K562 (cell line): ENCODE results near the gene ELP5. TPM values are rescaled to one million over a fixed set of nuclear protein-coding genes. Genes with fewer than 3 reads are reported as not detected.

Experiments used
- BHLHE40 ChIP-seq: IDR thresholded peaks from 2 replicates; pipeline ENCODE4 v1.6.1; 2011; ENCODE audit warnings: low read length, improper control_type of control experiment
- DEAF1 ChIP-seq: fragments of 450-650 bp; formaldehyde crosslinking; IDR thresholded peaks from 2 replicates; pipeline ENCODE4 v1.4.0; 2020; ENCODE audit warnings: mild to moderate bottlenecking, moderate library complexity
- ELF2 ChIP-seq: fragments of 250-450 bp; sonication (Bioruptor Pico); IDR thresholded peaks from 2 replicates; pipeline ENCODE4 v1.5.0; 2021; ENCODE audit warnings: mild to moderate bottlenecking
- KDM1A ChIP-seq, 2 experiments: fragments of 450-650 bp; IDR thresholded peaks; 2 replicates each; pipeline ENCODE4 v1.6.1; 2016; ENCODE audit warnings: mild to moderate bottlenecking in 2 of 2
- MAFG ChIP-seq: fragments of 450-650 bp; conservative IDR thresholded peaks from 2 replicates; pipeline ENCODE4 v1.6.1; 2016; ENCODE audit warnings: missing genetic modification characterization, missing compliant biosample characterization
- NR0B1 ChIP-seq: fragments of 450-650 bp; IDR thresholded peaks from one replicate; pipeline ENCODE4 v1.6.1; 2018; ENCODE audit warnings: mild to moderate bottlenecking, moderate library complexity; ENCODE audit not compliant: partially characterized antibody
- NUFIP1 ChIP-seq: fragments of 450-650 bp; IDR thresholded peaks from 2 replicates; pipeline ENCODE4 v1.6.1; 2018; ENCODE audit not compliant: partially characterized antibody
- SIX5 ChIP-seq, 2 experiments: IDR thresholded peaks; 2 replicates each; pipeline ENCODE4 v1.6.1; 2011; ENCODE audit warnings: low read length in 2 of 2, borderline replicate concordance in 1 of 2, low read depth in 1 of 2, mild to moderate bottlenecking in 1 of 2, moderate library complexity in 1 of 2; ENCODE audit not compliant: insufficient read depth in 1 of 2
- SP2 ChIP-seq: IDR thresholded peaks from 2 replicates; pipeline ENCODE4 v1.6.1; 2011; ENCODE audit warnings: mild to moderate bottlenecking, low read depth, low read length, moderate library complexity; ENCODE audit not compliant: poor library complexity, severe bottlenecking; ENCODE audit errors: extremely low read depth
- SREBF1 ChIP-seq: fragments of 150-350 bp; IDR thresholded peaks from 2 replicates; pipeline ENCODE4 v1.6.1; 2014; ENCODE audit warnings: antibody characterized with exemption, low read depth, low read length, borderline replicate concordance
- THRAP3 ChIP-seq: fragments of 450-650 bp; IDR thresholded peaks from 2 replicates; pipeline ENCODE4 v1.6.1; 2016; ENCODE audit warnings: mild to moderate bottlenecking, inconsistent platforms, borderline replicate concordance
- ZKSCAN8 ChIP-seq: fragments of 200-800 bp; sonication (Bioruptor generic); IDR thresholded peaks from 2 replicates; pipeline ENCODE4 v1.6.1; 2016; ENCODE audit warnings: missing genetic modification characterization, missing compliant biosample characterization
- ZNF311 ChIP-seq: fragments of 250-450 bp; sonication (Bioruptor Pico); IDR thresholded peaks from 2 replicates; pipeline ENCODE4 v1.4.0; 2020; ENCODE audit warnings: mild to moderate bottlenecking, moderate library complexity
- ZNF830 ChIP-seq: fragments of 250-450 bp; sonication (Bioruptor Pico); IDR thresholded peaks from 2 replicates; pipeline ENCODE4 v1.5.0; 2021; ENCODE audit warnings: mild to moderate bottlenecking
- polyA plus RNA-seq, 8 experiments: library from polyadenylated mRNA; depleted of rRNA in 4 of 8; stranded (reverse) in 5 of 8; unstranded in 3 of 8; fragments of >200 nt; fragmentation: Nextera tagmentation in 2 of 8; fragmentation: Illumina TruSeq in 1 of 8; extraction: Ambion mirVana in 2 of 8; extraction: Trizol in 1 of 8; gene quantifications; 2 replicates each; pipeline versions ENCODE4 v1.2.1 to v1.2.3, GENCODE V29; 2011 to 2014; ENCODE audit warnings: inconsistent platforms in 1 of 8, missing spikeins in 1 of 8
- total RNA-seq, 7 experiments: library from RNA; depleted of rRNA in 6 of 7; stranded (reverse); fragments of >200 nt in 6 of 7; fragmentation: Illumina TruSeq in 2 of 7; extraction: Trizol in 2 of 7; gene quantifications; 2 replicates each; pipeline versions ENCODE4 v1.2.1 to v1.2.3, GENCODE V29; 2011 to 2021; ENCODE audit warnings: low replicate concordance in 1 of 7
- TF ChIP-seq, protein P1 (sequence below): fragments of 250-450 bp; sonication (Bioruptor Pico); IDR thresholded peaks from 2 replicates; pipeline ENCODE4 v1.8.0; 2021; ENCODE audit warnings: borderline replicate concordance, mild to moderate bottlenecking, moderate library complexity; ENCODE audit not compliant: poor library complexity, severe bottlenecking

The ELP5 gene
- total and polyA plus RNA-seq, 9 of the 15 experiments (the other 6 are each of a cell fraction or from before 2014, with no cell fraction given): 25.7 to 77.9 (median 52.9) TPM

DNA sequence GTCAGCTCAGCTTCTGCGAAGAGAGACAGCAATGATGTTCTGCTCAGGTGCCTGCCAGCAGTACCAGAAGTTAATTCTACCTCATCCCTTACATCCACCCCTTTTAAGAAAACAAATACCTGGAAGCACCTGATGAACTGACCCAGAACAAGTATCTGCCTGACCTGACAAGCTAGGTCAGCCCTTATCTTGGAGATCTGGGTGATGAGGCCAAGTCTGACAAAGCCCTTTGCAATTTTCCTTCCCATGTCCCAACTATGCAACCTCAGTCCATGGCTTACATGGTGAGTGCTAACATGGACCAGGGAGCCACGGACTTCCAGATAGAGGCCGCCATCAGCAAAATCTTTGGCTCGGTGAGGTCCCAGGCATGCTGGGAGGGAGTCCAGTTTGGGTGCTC, 28.6 kb upstream of the ELP5 start (continued):
- TF ChIP-seq NR0B1 (no peak), SREBF1 (no peak), ZKSCAN8 (CRISPR knock-in tag) (no peak), ZNF311 (CRISPR knock-in tag) (no peak), DEAF1 (CRISPR knock-in tag) (no peak), THRAP3 (no peak), BHLHE40 (no peak), SIX5 (IDR thresholded peaks at IDR 0.05; ENCODE audit: borderline replicate concordance in 1 of 2, insufficient read depth in 1 of 2, low read depth in 1 of 2, low read length in 2 of 2) (no peak), MAFG (no peak), SP2 (no peak), KDM1A (IDR thresholded peaks at IDR 0.05) (no peak), ZNF830 (CRISPR knock-in tag) (no peak), ELF2 (CRISPR knock-in tag) (no peak), NUFIP1 (no peak)
- TF ChIP-seq, protein P1, sequence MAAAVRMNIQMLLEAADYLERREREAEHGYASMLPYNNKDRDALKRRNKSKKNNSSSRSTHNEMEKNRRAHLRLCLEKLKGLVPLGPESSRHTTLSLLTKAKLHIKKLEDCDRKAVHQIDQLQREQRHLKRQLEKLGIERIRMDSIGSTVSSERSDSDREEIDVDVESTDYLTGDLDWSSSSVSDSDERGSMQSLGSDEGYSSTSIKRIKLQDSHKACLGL: no peak
